Epithelial cell of esophagus (primary cell): ENCODE measurements around the gene NCKAP5L.

Experiments
- DNase-seq: peaks from one replicate; pipeline ENCODE4 v3.0.0; 2010; ENCODE audit warnings: low read depth
- H3K4me3 ChIP-seq: 2 replicates; pipeline ENCODE4 v1.5.1; 2011; ENCODE audit warnings: mild to moderate bottlenecking, low read length, control low read depth
- TF ChIP-seq, protein P1 (sequence below): IDR thresholded peaks from 2 replicates; pipeline ENCODE4 v1.5.1; 2011; ENCODE audit warnings: low read depth, mild to moderate bottlenecking, low read length, control low read depth, inconsistent platforms; ENCODE audit not compliant: insufficient read depth; ENCODE audit errors: missing control alignments

The NCKAP5L gene

DNA sequence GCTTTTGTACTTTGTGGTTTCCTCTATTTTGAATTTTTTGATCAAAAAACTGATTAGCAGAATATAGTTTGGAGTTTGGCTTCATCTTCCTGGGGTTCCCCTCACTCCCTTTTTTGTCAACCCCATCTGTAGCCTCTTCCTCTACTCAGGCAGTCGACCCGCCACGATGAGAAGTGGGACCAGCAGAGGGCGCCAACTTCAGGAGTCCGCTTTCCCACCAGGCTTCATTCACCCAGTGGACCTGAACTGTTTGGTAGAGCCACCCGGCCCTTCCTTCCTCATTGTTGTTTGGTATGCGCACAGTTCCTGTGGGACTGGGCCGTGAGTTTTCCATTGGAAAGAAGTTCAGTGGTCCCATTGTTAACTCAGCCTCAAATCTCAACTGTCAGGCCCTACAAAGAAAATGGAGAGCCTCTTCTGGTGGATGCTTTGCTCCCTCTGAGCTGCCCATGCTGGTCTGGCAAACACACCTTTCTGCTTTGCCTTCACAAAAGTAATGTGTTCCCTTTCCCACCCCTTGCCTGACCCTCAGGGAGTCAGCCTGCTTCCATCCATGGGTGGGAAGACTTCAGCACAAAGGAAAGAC is 65.1 kb downstream of the NCKAP5L start:
- peak; percentile 56 for DNase-seq
- no peak overlapping the region for H3K4me3 ChIP-seq
- TF ChIP-seq, protein P1, sequence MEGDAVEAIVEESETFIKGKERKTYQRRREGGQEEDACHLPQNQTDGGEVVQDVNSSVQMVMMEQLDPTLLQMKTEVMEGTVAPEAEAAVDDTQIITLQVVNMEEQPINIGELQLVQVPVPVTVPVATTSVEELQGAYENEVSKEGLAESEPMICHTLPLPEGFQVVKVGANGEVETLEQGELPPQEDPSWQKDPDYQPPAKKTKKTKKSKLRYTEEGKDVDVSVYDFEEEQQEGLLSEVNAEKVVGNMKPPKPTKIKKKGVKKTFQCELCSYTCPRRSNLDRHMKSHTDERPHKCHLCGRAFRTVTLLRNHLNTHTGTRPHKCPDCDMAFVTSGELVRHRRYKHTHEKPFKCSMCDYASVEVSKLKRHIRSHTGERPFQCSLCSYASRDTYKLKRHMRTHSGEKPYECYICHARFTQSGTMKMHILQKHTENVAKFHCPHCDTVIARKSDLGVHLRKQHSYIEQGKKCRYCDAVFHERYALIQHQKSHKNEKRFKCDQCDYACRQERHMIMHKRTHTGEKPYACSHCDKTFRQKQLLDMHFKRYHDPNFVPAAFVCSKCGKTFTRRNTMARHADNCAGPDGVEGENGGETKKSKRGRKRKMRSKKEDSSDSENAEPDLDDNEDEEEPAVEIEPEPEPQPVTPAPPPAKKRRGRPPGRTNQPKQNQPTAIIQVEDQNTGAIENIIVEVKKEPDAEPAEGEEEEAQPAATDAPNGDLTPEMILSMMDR: peak; percentile 78

DNA sequence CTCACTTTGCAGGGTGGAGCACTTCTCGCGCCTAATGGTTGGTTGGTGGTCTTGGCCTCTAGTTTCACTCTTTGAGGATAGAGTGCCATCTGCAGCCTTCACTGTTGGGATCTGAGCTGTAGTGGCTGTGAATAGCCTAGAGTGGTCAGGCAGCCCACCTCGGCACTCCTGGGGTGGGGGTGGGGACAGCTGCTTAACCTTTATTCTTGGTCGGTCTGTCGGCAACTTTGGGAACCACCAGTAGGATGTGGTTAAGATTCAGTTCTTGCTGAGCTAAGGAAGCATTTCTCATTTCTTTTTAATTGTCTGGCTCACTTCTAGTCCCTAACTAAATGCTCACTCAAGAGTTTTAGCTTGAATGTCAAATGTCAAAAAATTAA is 65.8 kb downstream of the NCKAP5L start:
- no peak overlapping the region for H3K4me3 ChIP-seq
- TF ChIP-seq, protein P1: no peak
- DNase-seq: no peak

DNA sequence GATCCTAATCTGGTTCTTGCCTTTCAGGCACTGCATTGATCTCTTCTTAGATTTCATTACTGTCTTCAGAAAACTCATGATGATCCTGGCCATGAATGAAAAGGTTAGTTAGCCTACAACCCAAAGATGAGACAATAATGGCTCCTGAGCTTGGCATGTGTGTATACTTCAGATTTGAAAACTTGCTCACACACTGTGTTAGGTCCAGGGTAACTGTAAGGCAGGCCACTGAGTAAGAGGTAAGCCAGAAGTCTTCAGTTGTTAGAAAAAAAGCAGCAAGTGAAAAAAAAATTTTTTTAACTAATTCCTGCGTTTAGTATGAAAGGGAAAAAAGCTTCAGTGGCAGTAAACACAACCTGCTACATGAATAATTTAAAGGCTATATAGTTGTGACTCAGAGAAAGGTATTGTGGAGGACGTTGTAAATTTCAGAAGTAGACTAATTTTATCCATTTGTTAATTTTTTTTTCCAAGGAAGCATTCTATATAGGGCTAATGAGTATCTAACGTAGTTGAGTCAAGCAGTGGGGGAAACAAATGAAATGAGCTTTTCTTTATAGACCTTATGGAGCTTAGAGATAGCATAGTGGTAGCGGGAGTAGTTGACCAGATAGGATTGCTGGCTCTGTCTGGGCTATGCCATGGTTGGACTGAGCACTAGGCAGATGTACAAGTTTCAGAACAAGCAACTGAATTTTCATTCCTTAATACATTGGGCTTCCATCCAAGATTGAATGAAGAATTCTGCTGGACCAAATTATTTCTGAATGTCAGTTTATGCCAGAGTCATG is 66.3 kb downstream of the NCKAP5L start:
- DNase-seq: no peak
- TF ChIP-seq, protein P1: no peak
- no peak overlapping the region for H3K4me3 ChIP-seq

DNA sequence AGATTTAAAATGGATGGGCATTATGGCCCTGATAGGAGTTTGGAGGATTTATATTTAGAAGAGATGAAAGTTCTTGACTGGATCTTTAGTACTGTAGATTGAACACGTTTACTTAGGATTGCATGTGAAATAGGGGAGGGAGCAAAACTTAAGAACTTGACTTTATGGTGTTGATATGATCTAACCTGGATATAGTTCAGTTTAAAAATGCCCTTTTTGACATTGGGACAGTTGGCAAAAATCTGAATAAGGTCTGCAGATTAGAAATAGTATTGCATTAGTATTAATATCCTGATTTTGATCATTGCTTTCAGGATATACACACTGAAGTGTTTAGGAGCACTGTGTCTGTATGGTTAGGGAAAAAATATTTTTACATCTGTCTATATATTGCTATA is 77.2 kb downstream of the NCKAP5L start:
- H3K4me3 ChIP-seq: no peak overlapping the region
- DNase-seq: no peak
- TF ChIP-seq, protein P1: no peak

DNA sequence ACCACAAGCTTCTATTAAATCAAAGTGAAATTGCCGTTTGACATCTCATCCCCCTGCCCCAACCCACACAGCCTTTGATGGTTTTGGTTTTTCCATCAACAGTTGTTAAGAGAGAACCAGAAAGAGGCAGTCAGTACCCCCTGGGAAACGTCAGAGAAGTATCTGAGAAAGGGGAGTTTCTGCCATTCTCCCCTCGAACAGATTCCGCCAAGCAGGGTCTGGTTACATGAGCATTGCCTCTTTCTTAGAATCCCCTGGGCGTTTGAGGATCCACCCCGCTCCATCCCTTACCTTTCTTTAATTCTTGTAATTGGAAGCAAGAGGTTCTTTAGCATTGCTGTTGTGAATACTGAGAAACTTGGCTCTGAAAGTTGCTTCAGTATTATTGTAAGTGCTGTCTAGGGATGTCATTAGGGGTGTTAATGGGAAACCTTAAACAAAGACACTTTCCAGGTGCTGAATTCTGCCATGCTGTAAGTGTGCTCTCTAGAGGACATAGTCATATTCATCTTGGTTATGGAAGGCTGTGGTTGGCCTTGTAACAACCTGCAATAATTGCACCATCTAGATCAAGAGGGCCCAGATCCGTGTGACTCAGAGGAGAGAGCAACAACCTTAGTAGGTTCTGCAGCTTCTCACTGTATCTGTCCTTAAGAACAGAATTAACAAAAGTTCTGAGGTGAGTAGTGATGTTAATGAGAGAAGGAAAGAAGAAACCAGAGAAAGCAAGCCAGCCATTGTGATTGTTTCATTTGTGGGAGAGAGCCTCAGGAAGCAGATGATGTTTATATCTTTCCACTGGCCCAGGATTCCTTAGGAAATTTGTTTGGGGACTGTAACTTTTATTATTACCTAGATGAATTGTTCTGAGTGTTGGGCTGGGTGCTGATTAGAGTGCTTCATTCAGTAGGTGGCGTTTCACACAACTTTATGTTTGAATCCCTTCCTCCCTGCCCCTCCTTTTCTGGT is 77.9 kb downstream of the NCKAP5L start:
- TF ChIP-seq, protein P1: peak; percentile 35
- DNase-seq: peak; percentile 94
- no peak overlapping the region for H3K4me3 ChIP-seq

DNA sequence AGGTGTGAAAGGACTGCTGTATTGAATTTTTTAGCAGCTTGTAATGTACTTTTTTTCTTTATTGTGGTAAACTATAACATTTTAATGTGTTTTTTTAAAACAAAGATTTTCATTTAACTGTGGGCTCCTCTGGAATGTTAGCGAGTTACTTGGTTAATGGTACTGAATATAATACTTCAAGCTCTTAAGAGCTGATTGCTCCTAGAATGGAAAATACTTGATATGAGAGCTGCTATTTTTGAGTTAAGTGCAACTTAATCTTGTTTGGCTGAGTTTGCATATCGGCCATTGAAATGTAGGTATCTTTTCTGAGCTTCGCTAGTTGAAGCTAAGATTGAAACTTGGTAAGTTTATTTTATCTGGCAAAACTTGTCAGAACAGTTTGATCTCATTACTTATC is 79.4 kb downstream of the NCKAP5L start:
- DNase-seq: no peak
- TF ChIP-seq, protein P1: no peak
- no peak overlapping the region for H3K4me3 ChIP-seq
